Mucosa of descending colon (tissue), 3 donors: ENCODE results near the gene TATDN3. TPM values are rescaled to one million over a fixed set of nuclear protein-coding genes. Genes with fewer than 3 reads are reported as not detected.
"Not testable (repeated sequence)": the region's sequence is repeated elsewhere in the genome, so short reads cannot be mapped to it uniquely, and the experiment has no call there.

ENCODE experiments used
- ATAC-seq: fragments of 200-7000 bp; cut with Tn5 transposase; one replicate; pipeline ENCODE4 v1.9.1; 2020; ENCODE audit warnings: mild to moderate bottlenecking, moderate library complexity
- DNase-seq, 3 donors: peaks; one replicate each; pipeline ENCODE4 v3.0.0-alpha.2; 2020
- H3K36me3 ChIP-seq: fragments of 200-600 bp; one replicate; pipeline ENCODE4 v1.8.0; 2021; ENCODE audit warnings: low read depth, mild to moderate bottlenecking
- H3K4me1 ChIP-seq: fragments of 200-600 bp; one replicate; pipeline ENCODE4 v1.8.0; 2021; ENCODE audit warnings: low read depth, mild to moderate bottlenecking
- H3K4me3 ChIP-seq: fragments of 200-600 bp; one replicate; pipeline ENCODE4 v1.8.0; 2021; ENCODE audit warnings: mild to moderate bottlenecking
- H3K9me3 ChIP-seq: fragments of 200-600 bp; one replicate; pipeline ENCODE4 v1.8.0; 2021; ENCODE audit warnings: mild to moderate bottlenecking
- intact Hi-C, 2 donors: fragments of 100-400 bp; cut with DNase I in 1 of 2; cut with micrococcal nuclease in 1 of 2; formaldehyde crosslinking; loops; one replicate each; pipeline versions ENCODE4 v1.11.0 to v1.11.1; 2022; cut with DNase I, micrococcal nuclease
- total RNA-seq, 3 donors: library from RNA; stranded (reverse); fragmentation: NEBNext Ultra II Directional in 2 of 3; extraction: Animal tissue kit (Norgen Biotek cat#: 25700) in 2 of 3; gene quantifications; one replicate each; pipeline versions ENCODE4 v1.2.1 to v1.2.4, GENCODE V29; 2021 to 2023
- TF ChIP-seq, protein P1 (sequence below): fragments of 200-600 bp; IDR thresholded peaks from one replicate; pipeline ENCODE4 v1.8.0; 2022; ENCODE audit warnings: antibody characterized with exemption, mild to moderate bottlenecking
- donor health status: DM: no; HTN: no; CAD: no; lungs with moderate emphysema.
- donor health status: DM: no; HTN: no; CAD: no.
- donor health status: DM: no; HTN: yes; CAD: no.

TATDN3 gene
- total RNA-seq, 3 donors from 2014 or later, result 9.2 to 10.8 (median 10.5) TPM

DNA sequence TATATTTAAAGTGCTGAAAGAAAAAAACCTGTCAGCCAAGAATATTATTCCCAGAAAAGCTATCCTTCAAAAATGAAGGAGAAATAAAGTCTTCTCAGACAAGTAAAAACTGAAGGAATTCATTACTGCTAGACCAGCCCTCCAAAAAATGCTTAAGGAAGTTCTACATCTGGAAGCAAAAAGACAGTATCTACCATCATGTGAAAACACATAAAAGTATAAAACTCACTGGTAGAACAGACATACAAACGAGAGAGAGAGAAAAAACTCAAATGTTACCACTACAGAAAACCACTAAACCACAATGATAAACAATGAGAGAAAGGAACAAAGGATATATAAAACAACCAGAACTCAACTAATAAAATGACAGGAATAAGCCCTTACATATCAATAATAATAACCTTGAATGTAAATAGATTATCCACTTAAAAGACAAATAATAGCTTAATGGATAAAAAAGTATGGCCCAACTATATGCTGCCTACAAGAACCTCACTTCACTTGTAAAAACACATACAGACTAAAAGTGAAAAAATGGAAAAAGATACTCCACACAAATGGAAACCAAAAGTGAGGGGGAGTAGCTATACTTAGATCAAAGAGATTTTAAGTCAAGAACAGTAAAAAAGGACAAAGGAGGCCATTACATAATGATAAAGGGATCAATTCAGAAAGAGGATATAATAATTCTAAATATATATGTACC lies 22.1 kb upstream of the TATDN3 start:
- ATAC-seq, result no peak
- TF ChIP-seq, protein P1, sequence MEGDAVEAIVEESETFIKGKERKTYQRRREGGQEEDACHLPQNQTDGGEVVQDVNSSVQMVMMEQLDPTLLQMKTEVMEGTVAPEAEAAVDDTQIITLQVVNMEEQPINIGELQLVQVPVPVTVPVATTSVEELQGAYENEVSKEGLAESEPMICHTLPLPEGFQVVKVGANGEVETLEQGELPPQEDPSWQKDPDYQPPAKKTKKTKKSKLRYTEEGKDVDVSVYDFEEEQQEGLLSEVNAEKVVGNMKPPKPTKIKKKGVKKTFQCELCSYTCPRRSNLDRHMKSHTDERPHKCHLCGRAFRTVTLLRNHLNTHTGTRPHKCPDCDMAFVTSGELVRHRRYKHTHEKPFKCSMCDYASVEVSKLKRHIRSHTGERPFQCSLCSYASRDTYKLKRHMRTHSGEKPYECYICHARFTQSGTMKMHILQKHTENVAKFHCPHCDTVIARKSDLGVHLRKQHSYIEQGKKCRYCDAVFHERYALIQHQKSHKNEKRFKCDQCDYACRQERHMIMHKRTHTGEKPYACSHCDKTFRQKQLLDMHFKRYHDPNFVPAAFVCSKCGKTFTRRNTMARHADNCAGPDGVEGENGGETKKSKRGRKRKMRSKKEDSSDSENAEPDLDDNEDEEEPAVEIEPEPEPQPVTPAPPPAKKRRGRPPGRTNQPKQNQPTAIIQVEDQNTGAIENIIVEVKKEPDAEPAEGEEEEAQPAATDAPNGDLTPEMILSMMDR, result no peak
- intact Hi-C loops, result no loop called here
- Histone ChIP-seq H3K4me3 (no peak overlapping the region), H3K4me1 (no peaks in the 10 kb centered on the region), H3K36me3 (no peaks in the 10 kb centered on the region), H3K9me3 (peaks cover 30% of the 10 kb centered on the region)
- no peak for DNase-seq

DNA sequence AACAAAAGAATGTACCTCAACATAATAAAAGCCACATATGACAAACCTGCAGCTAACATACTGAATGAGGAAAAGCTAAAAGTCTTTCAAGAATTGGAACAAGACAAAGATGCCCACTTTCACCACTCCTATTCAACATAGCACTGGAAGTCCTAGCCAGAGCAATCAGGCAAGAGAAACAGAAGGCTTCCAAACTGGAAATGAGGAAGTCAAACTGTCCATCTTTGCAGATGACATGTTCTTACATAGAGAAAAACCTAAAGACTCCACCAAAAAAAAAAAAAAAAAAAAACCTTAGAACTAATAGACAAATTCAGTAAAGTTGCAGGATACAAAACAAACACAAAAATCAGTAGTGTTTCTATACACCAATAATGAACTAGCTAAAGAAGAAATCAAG lies 20.4 kb upstream of the TATDN3 start:
- Histone ChIP-seq H3K4me1 (no peaks in the 10 kb centered on the region), H3K4me3 (no peak overlapping the region), H3K36me3 (no peaks in the 10 kb centered on the region), H3K9me3 (peaks cover 30% of the 10 kb centered on the region)
- TF ChIP-seq, protein P1, result no peak
- intact Hi-C loops, result no loop called here
- no peak for ATAC-seq
- DNase-seq, result no peak

DNA sequence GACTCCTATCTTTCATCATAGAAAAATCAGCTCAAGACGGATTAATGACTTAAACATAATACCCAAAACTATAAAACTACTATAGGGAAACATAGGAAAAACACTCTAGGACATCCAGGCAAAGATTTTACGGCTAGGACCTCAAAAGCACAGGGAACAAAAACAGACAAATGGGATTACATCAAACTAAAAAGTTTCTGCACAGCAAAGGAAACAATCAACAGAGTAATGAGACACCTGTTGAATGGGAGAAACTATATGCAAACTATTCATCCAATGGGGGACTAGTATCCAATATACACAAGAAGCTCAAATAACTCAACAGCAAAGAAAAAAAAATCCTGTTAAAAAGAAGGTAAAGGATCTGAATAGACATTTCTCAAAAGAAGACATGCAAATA lies 18.7 kb upstream of the TATDN3 start:
- Histone ChIP-seq H3K4me3 (no peak overlapping the region), H3K4me1 (no peaks in the 10 kb centered on the region), H3K36me3 (no peaks in the 10 kb centered on the region), H3K9me3 (peaks cover 30% of the 10 kb centered on the region)
- DNase-seq (no peak), ATAC-seq (no peak)
- TF ChIP-seq, protein P1, result no peak
- intact Hi-C loops, result no loop called here

DNA sequence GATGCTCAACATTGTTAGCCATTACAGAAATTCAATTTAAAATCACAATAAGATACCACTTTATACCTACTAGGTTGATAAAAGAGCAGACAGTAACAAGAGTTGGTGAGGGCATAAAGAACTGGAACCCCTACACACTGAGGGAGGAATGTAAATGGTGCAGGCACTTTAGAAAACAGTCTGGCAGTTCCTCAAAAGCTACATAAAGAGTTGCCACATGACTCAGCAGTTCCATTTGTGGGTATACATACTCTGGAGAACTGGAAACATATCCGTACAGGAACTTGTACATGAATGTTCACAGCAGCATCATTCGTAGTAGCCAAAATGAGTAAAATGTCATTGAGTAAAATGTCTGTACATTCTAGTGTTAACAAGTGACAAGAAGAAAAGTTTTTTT lies 17.1 kb upstream of the TATDN3 start:
- intact Hi-C loops, result no loop called here
- no peak for DNase-seq
- no peak overlapping the region for H3K4me3 ChIP-seq
- H3K9me3 ChIP-seq, result peaks cover 14% of the 10 kb centered on the region
- ATAC-seq, result peak; percentile 24
- TF ChIP-seq, protein P1, result no peak
- H3K36me3 ChIP-seq, result no peaks in the 10 kb centered on the region
- H3K4me1 ChIP-seq, result no peaks in the 10 kb centered on the region

DNA sequence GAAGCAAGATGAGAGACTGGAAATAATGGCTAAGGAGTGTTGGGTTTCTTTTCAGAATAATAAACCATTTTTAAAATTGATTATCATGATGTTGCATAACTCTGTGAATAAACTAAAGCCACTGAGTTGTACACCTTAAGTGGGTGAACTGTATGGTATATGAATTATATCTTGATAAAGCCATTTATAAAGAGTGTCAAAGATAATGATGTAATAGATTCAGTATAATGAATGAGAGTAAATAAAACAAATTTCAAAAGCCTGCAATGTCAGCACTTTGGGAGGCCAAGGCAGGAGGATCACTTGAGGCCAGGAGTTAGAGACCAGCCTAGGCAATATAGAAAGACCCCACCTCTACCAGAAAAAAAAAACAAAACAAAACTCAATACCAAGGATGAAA lies 16.5 kb upstream of the TATDN3 start:
- no peak for DNase-seq
- no peak for ATAC-seq
- H3K36me3 ChIP-seq, result no peaks in the 10 kb centered on the region
- H3K9me3 ChIP-seq, result peaks cover 7% of the 10 kb centered on the region
- intact Hi-C loops, result no loop called here
- TF ChIP-seq, protein P1, result no peak
- H3K4me3 ChIP-seq, result no peak overlapping the region
- no peaks in the 10 kb centered on the region for H3K4me1 ChIP-seq

DNA sequence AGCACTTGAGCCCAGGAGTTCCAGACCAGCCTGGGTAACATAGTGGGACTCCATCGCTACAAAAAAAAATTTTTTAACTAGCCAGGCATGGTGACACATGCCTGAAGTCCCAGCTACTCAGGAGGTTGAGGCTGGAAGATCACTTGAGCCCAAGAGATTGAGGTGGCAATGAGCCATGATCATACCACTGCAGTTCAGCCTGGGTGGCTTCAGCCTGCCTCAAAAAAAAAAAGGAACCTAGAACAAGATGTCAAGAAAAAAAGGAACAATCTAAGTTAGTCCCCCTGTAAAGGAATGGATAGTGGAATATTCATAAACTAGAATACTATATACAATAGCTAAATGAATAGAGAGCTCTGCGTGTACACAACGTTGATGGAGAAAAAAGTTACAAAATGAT lies 14.5 kb upstream of the TATDN3 start:
- TF ChIP-seq, protein P1, result no peak
- no peak overlapping the region for H3K4me3 ChIP-seq
- H3K4me1 ChIP-seq, result no peaks in the 10 kb centered on the region
- no peaks in the 10 kb centered on the region for H3K36me3 ChIP-seq
- H3K9me3 ChIP-seq, result no peaks in the 10 kb centered on the region
- DNase-seq (no peak), ATAC-seq (no peak)
- intact Hi-C loops, result no loop called here

DNA sequence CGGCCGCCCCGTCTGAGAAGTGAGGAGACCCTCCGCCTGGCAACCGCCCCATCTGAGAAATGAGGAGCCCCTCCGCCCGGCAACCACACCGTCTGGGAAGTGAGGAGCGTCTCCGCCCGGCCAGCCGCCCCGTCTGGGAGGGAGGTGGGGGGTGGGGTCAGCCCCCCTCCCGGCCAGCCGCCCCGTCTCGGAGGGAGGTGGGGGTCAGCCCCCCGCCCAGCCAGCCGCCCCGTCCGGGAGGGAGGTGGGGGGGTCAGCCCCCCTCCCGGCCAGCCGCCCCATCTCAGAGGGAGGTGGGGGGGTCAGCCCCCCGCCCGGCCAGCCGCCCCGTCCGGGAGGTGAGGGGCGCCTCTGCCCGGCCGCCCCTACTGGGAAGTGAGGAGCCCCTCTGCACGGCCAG lies 12.6 kb upstream of the TATDN3 start:
- H3K36me3 ChIP-seq, DNase-seq, H3K4me3 ChIP-seq, H3K4me1 ChIP-seq, intact Hi-C loops, ATAC-seq, H3K9me3 ChIP-seq: not testable (repeated sequence)
